ENCODE measurements around the gene HIVEP3.

The HIVEP3 gene

GRCh38 chr1:41866285-41866684 lies 52.4 kb downstream of the HIVEP3 start:
- H4K20me1 ChIP-seq (ENCODE audit: insufficient read depth, low read length, poor library complexity, severe bottlenecking), result no peaks in the 10 kb centered on the region
- TF ChIP-seq EZH2phosphoT487 (IDR thresholded peaks at IDR 0.05; ENCODE audit: borderline replicate concordance) (no peak), CTCF (conservative IDR thresholded peaks at IDR 0.05; ENCODE audit: low read length) (no peak)
- no peak overlapping the region for H3K4me2 ChIP-seq (ENCODE audit: low read depth, low read length, poor library complexity, severe bottlenecking)

GRCh38 chr1:41864471-41865040 lies 54.2 kb downstream of the HIVEP3 start:
- no peak overlapping the region for H3K4me2 ChIP-seq (ENCODE audit: low read depth, low read length, poor library complexity, severe bottlenecking)
- H4K20me1 ChIP-seq (ENCODE audit: insufficient read depth, low read length, poor library complexity, severe bottlenecking), result no peaks in the 10 kb centered on the region
- no peaks in the 10 kb centered on the region for H3F3A ChIP-seq (ENCODE audit: low read depth)
- no peaks in the 10 kb centered on the region for H3K36me3 ChIP-seq (ENCODE audit: insufficient read depth, low read length)
- H2AFZ ChIP-seq (ENCODE audit: low read length), result no peak overlapping the region
- H3K4me1 ChIP-seq (ENCODE audit: insufficient read depth, low read length, poor library complexity, severe bottlenecking), result peaks cover 16% of the 10 kb centered on the region
- H3K9me3 ChIP-seq (ENCODE audit: insufficient read depth, low read depth, low read length), result no peaks in the 10 kb centered on the region
- no peaks in the 10 kb centered on the region for H3K9me2 ChIP-seq (replicated peaks; ENCODE audit: low read depth, low read length)
- no peak overlapping the region for H3K9ac ChIP-seq (ENCODE audit: low read depth, low read length, poor library complexity, severe bottlenecking)
- no peaks in the 10 kb centered on the region for H3K27me3 ChIP-seq (ENCODE audit: insufficient read depth, low read length, poor library complexity, severe bottlenecking)
- no peak overlapping the region for H3K4me3 ChIP-seq (ENCODE audit: low read length, poor library complexity, severe bottlenecking)
- TF ChIP-seq CTCF (conservative IDR thresholded peaks at IDR 0.05; ENCODE audit: low read length), result no peak
- TF ChIP-seq EZH2phosphoT487 (IDR thresholded peaks at IDR 0.05; ENCODE audit: borderline replicate concordance), result no peak
- no peaks in the 10 kb centered on the region for H3K79me2 ChIP-seq (ENCODE audit: insufficient read depth, low read length)

More at GRCh38 chr1:41866285-41866684, 52.4 kb downstream of the HIVEP3 start:
- no peaks in the 10 kb centered on the region for H3F3A ChIP-seq (ENCODE audit: low read depth)
- no peak overlapping the region for H3K9ac ChIP-seq (ENCODE audit: low read depth, low read length, poor library complexity, severe bottlenecking)
- no peaks in the 10 kb centered on the region for H3K9me3 ChIP-seq (ENCODE audit: insufficient read depth, low read depth, low read length)
- H3K4me3 ChIP-seq (ENCODE audit: low read length, poor library complexity, severe bottlenecking), result no peak overlapping the region
- no peak overlapping the region for H2AFZ ChIP-seq (ENCODE audit: low read length)
- no peaks in the 10 kb centered on the region for H3K79me2 ChIP-seq (ENCODE audit: insufficient read depth, low read length)
- no peaks in the 10 kb centered on the region for H3K36me3 ChIP-seq (ENCODE audit: insufficient read depth, low read length)
- H3K9me2 ChIP-seq (replicated peaks; ENCODE audit: low read depth, low read length), result no peaks in the 10 kb centered on the region
- H3K4me1 ChIP-seq (ENCODE audit: insufficient read depth, low read length, poor library complexity, severe bottlenecking), result peaks cover 16% of the 10 kb centered on the region
- H3K27me3 ChIP-seq (ENCODE audit: insufficient read depth, low read length, poor library complexity, severe bottlenecking), result no peaks in the 10 kb centered on the region

- no peaks in the 10 kb centered on the region for H3K9me3 ChIP-seq (ENCODE audit: insufficient read depth, low read depth, low read length)
- TF ChIP-seq EZH2phosphoT487 (IDR thresholded peaks at IDR 0.05; ENCODE audit: borderline replicate concordance) (no peak), CTCF (conservative IDR thresholded peaks at IDR 0.05; ENCODE audit: low read length) (no peak)
- H3K4me1 ChIP-seq (ENCODE audit: insufficient read depth, low read length, poor library complexity, severe bottlenecking), result peaks cover 16% of the 10 kb centered on the region
- no peaks in the 10 kb centered on the region for H4K20me1 ChIP-seq (ENCODE audit: insufficient read depth, low read length, poor library complexity, severe bottlenecking)
- H2AFZ ChIP-seq (ENCODE audit: low read length), result no peak overlapping the region
- H3K9me2 ChIP-seq (replicated peaks; ENCODE audit: low read depth, low read length), result no peaks in the 10 kb centered on the region
- H3K36me3 ChIP-seq (ENCODE audit: insufficient read depth, low read length), result no peaks in the 10 kb centered on the region
- H3K4me2 ChIP-seq (ENCODE audit: low read depth, low read length, poor library complexity, severe bottlenecking), result no peak overlapping the region
- H3K4me3 ChIP-seq (ENCODE audit: low read length, poor library complexity, severe bottlenecking), result no peak overlapping the region
- H3K9ac ChIP-seq (ENCODE audit: low read depth, low read length, poor library complexity, severe bottlenecking), result no peak overlapping the region
- no peaks in the 10 kb centered on the region for H3F3A ChIP-seq (ENCODE audit: low read depth)
- H3K79me2 ChIP-seq (ENCODE audit: insufficient read depth, low read length), result no peaks in the 10 kb centered on the region
- no peaks in the 10 kb centered on the region for H3K27me3 ChIP-seq (ENCODE audit: insufficient read depth, low read length, poor library complexity, severe bottlenecking)
Observed at GRCh38 chr1:41863718-41864117, 55.0 kb downstream of the HIVEP3 start.

All from Loucy (cell line).